Measurements from ENCODE around the gene RLIM.

The RLIM gene

GRCh38 chrX:74536152-74536831 lies 78.1 kb downstream of the RLIM start:
- peak; percentile 6 for DNase-seq

GRCh38 chrX:74535408-74536151 lies 78.8 kb downstream of the RLIM start:
- peak; percentile 8 for DNase-seq

Data from stimulated activated CD4-positive, alpha-beta T cell treated with anti-CD3 and anti-CD28 coated beads, Interleukin-12 subunit alpha, Interleukin-12 subunit beta, amount 100 ng/mL, for 4 hours (primary cell).